Stimulated activated naive CD8-positive, alpha-beta T cell treated with anti-CD3 and anti-CD28 coated beads, Interleukin-15, Interleukin-2, amounts not matched to agents 100 ng/mL and 50 ng/mL, for 24 hours (primary cell): Measurements from ENCODE around the gene CPNE8.

ENCODE experiments used
- H3K27ac Mint-ChIP-seq: one replicate; pipeline ENCODE4 v1.8.0; 2021; ENCODE audit warnings: mild to moderate bottlenecking, mixed read lengths
- H3K27me3 Mint-ChIP-seq: one replicate; pipeline ENCODE4 v1.8.0; 2021; ENCODE audit warnings: mixed read lengths
- H3K36me3 Mint-ChIP-seq: one replicate; pipeline ENCODE4 v1.8.0; 2021; ENCODE audit warnings: low read depth, mixed read lengths
- H3K4me1 Mint-ChIP-seq: one replicate; pipeline ENCODE4 v1.8.0; 2021; ENCODE audit warnings: low read depth, mixed read lengths
- H3K4me3 Mint-ChIP-seq: one replicate; pipeline ENCODE4 v1.8.0; 2021; ENCODE audit warnings: mild to moderate bottlenecking, mixed read lengths
- H3K9me3 Mint-ChIP-seq: one replicate; pipeline ENCODE4 v1.8.0; 2021; ENCODE audit warnings: mixed read lengths

The CPNE8 gene

GRCh38 chr12:38905480-38906351 is at the start of gene CPNE8:
TSS of gene CPNE8 (minus strand) at chr12:38905591. CDS start at chr12:38905534, 57 bp downstream.
- Mint-ChIP-seq H3K27me3 (peaks cover 39% of the 10 kb centered on the region), H3K4me1 (peaks cover 22% of the 10 kb centered on the region), H3K9me3 (no peaks in the 10 kb centered on the region), H3K36me3 (no peaks in the 10 kb centered on the region), H3K4me3 (peak within 1 kb of the TSS; percentile 86), H3K27ac (peak within 1 kb of the TSS; percentile 83)

- H3K9me3 Mint-ChIP-seq = peaks cover 6% of the 10 kb centered on the region
- no peaks in the 10 kb centered on the region for H3K27me3 Mint-ChIP-seq
- no peak overlapping the region for H3K27ac Mint-ChIP-seq
- no peaks in the 10 kb centered on the region for H3K36me3 Mint-ChIP-seq
- no peak overlapping the region for H3K4me3 Mint-ChIP-seq
- H3K4me1 Mint-ChIP-seq = no peaks in the 10 kb centered on the region
These were observed 49.0 kb upstream of the CPNE8 start for GRCh38 chr12:38954238-38954873.

GRCh38 chr12:38949363-38949762 is 44.0 kb upstream of the CPNE8 start:
- Mint-ChIP-seq H3K4me3 (no peak overlapping the region), H3K9me3 (no peaks in the 10 kb centered on the region), H3K4me1 (no peaks in the 10 kb centered on the region), H3K27ac (no peak overlapping the region), H3K36me3 (no peaks in the 10 kb centered on the region), H3K27me3 (no peaks in the 10 kb centered on the region)

- no peaks in the 10 kb centered on the region for H3K36me3 Mint-ChIP-seq
- peaks cover 7% of the 10 kb centered on the region for H3K4me1 Mint-ChIP-seq
- no peaks in the 10 kb centered on the region for H3K27me3 Mint-ChIP-seq
- peaks cover 4% of the 10 kb centered on the region for H3K9me3 Mint-ChIP-seq
- no peak overlapping the region for H3K27ac Mint-ChIP-seq
- H3K4me3 Mint-ChIP-seq = no peak overlapping the region
These were observed 29.3 kb upstream of the CPNE8 start for GRCh38 chr12:38934686-38935085.

- no peak overlapping the region for H3K4me3 Mint-ChIP-seq
- peaks cover 4% of the 10 kb centered on the region for H3K9me3 Mint-ChIP-seq
- H3K36me3 Mint-ChIP-seq = no peaks in the 10 kb centered on the region
- H3K27ac Mint-ChIP-seq = no peak overlapping the region
- peaks cover 7% of the 10 kb centered on the region for H3K4me1 Mint-ChIP-seq
- no peaks in the 10 kb centered on the region for H3K27me3 Mint-ChIP-seq
These were observed 28.7 kb upstream of the CPNE8 start for GRCh38 chr12:38934078-38934584.

- Mint-ChIP-seq H3K36me3 (no peaks in the 10 kb centered on the region), H3K27ac (no peak overlapping the region), H3K9me3 (peaks cover 4% of the 10 kb centered on the region), H3K4me3 (no peak overlapping the region), H3K27me3 (no peaks in the 10 kb centered on the region), H3K4me1 (peaks cover 7% of the 10 kb centered on the region)
These were observed 26.9 kb upstream of the CPNE8 start for GRCh38 chr12:38932320-38932719.

- no peaks in the 10 kb centered on the region for H3K36me3 Mint-ChIP-seq
- H3K27me3 Mint-ChIP-seq = no peaks in the 10 kb centered on the region
- peaks cover 4% of the 10 kb centered on the region for H3K9me3 Mint-ChIP-seq
- no peak overlapping the region for H3K4me3 Mint-ChIP-seq
- H3K4me1 Mint-ChIP-seq = peaks cover 7% of the 10 kb centered on the region
- no peak overlapping the region for H3K27ac Mint-ChIP-seq
These were observed 26.1 kb upstream of the CPNE8 start for GRCh38 chr12:38931461-38931860.

GRCh38 chr12:38930990-38931389 is 25.6 kb upstream of the CPNE8 start:
- H3K36me3 Mint-ChIP-seq = no peaks in the 10 kb centered on the region
- H3K4me3 Mint-ChIP-seq = no peak overlapping the region
- H3K27ac Mint-ChIP-seq = no peak overlapping the region
- peaks cover 4% of the 10 kb centered on the region for H3K9me3 Mint-ChIP-seq
- H3K4me1 Mint-ChIP-seq = peaks cover 7% of the 10 kb centered on the region
- H3K27me3 Mint-ChIP-seq = no peaks in the 10 kb centered on the region

- Mint-ChIP-seq H3K4me1 (no peaks in the 10 kb centered on the region), H3K27ac (no peak overlapping the region), H3K9me3 (no peaks in the 10 kb centered on the region), H3K27me3 (no peaks in the 10 kb centered on the region), H3K36me3 (no peaks in the 10 kb centered on the region), H3K4me3 (no peak overlapping the region)
These were observed 21.1 kb upstream of the CPNE8 start for GRCh38 chr12:38926501-38926900.

- H3K4me1 Mint-ChIP-seq = no peaks in the 10 kb centered on the region
- H3K4me3 Mint-ChIP-seq = no peak overlapping the region
- no peaks in the 10 kb centered on the region for H3K27me3 Mint-ChIP-seq
- no peak overlapping the region for H3K27ac Mint-ChIP-seq
- no peaks in the 10 kb centered on the region for H3K36me3 Mint-ChIP-seq
- no peaks in the 10 kb centered on the region for H3K9me3 Mint-ChIP-seq
These were observed 15.8 kb upstream of the CPNE8 start for GRCh38 chr12:38921025-38921677.

- no peak overlapping the region for H3K4me3 Mint-ChIP-seq
- H3K9me3 Mint-ChIP-seq = no peaks in the 10 kb centered on the region
- H3K27ac Mint-ChIP-seq = no peak overlapping the region
- no peaks in the 10 kb centered on the region for H3K36me3 Mint-ChIP-seq
- no peaks in the 10 kb centered on the region for H3K4me1 Mint-ChIP-seq
- H3K27me3 Mint-ChIP-seq = no peaks in the 10 kb centered on the region
These were observed 13.8 kb upstream of the CPNE8 start for GRCh38 chr12:38919191-38919590.

GRCh38 chr12:38915429-38916182 is 10.2 kb upstream of the CPNE8 start:
- no peaks in the 10 kb centered on the region for H3K4me1 Mint-ChIP-seq
- no peak overlapping the region for H3K4me3 Mint-ChIP-seq
- H3K9me3 Mint-ChIP-seq = no peaks in the 10 kb centered on the region
- H3K27me3 Mint-ChIP-seq = peaks cover 14% of the 10 kb centered on the region
- no peaks in the 10 kb centered on the region for H3K36me3 Mint-ChIP-seq
- no peak overlapping the region for H3K27ac Mint-ChIP-seq

- Mint-ChIP-seq H3K36me3 (no peaks in the 10 kb centered on the region), H3K27me3 (peaks cover 32% of the 10 kb centered on the region), H3K9me3 (no peaks in the 10 kb centered on the region), H3K4me3 (no peak overlapping the region), H3K27ac (no peak overlapping the region), H3K4me1 (peaks cover 4% of the 10 kb centered on the region)
These were observed 6.7 kb upstream of the CPNE8 start for GRCh38 chr12:38912116-38912515.

- Mint-ChIP-seq H3K27me3 (peaks cover 36% of the 10 kb centered on the region), H3K9me3 (no peaks in the 10 kb centered on the region), H3K27ac (no peak overlapping the region), H3K36me3 (no peaks in the 10 kb centered on the region), H3K4me3 (no peak overlapping the region), H3K4me1 (peaks cover 7% of the 10 kb centered on the region)
These were observed 6.2 kb upstream of the CPNE8 start for GRCh38 chr12:38911611-38912010.
